ENCODE measurements around the gene PIK3R3.

The PIK3R3 gene

GRCh38 chr1:46030074-46030870, 102.2 kb downstream of the PIK3R3 start:
- no peak for DNase-seq (ENCODE audit: low read depth)
- no peak for TF ChIP-seq CTCF (IDR thresholded peaks at IDR 0.05; ENCODE audit: low read depth, low read length, missing control alignments)

GRCh38 chr1:46027788-46028573, 104.4 kb downstream of the PIK3R3 start:
- no peak overlapping the region for H3K4me3 ChIP-seq (ENCODE audit: low read depth, low read length)
- no peak for TF ChIP-seq CTCF (IDR thresholded peaks at IDR 0.05; ENCODE audit: low read depth, low read length, missing control alignments)
- no peak for DNase-seq (ENCODE audit: low read depth)

More at GRCh38 chr1:46030074-46030870, 102.2 kb downstream of the PIK3R3 start:
- no peak overlapping the region for H3K4me3 ChIP-seq (ENCODE audit: low read depth, low read length)

GRCh38 chr1:46026531-46026930, 105.9 kb downstream of the PIK3R3 start:
- DNase-seq (ENCODE audit: low read depth) = no peak
- H3K4me3 ChIP-seq (ENCODE audit: low read depth, low read length) = no peak overlapping the region
- TF ChIP-seq CTCF (IDR thresholded peaks at IDR 0.05; ENCODE audit: low read depth, low read length, missing control alignments) = no peak

GRCh38 chr1:46021046-46021996, 111.1 kb downstream of the PIK3R3 start:
- no peak for TF ChIP-seq CTCF (IDR thresholded peaks at IDR 0.05; ENCODE audit: low read depth, low read length, missing control alignments)
- no peak overlapping the region for H3K4me3 ChIP-seq (ENCODE audit: low read depth, low read length)
- no peak for DNase-seq (ENCODE audit: low read depth)

- TF ChIP-seq CTCF (IDR thresholded peaks at IDR 0.05; ENCODE audit: low read depth, low read length, missing control alignments) = no peak
- H3K4me3 ChIP-seq (ENCODE audit: low read depth, low read length) = no peak overlapping the region
- DNase-seq (ENCODE audit: low read depth) = no peak
Observed at GRCh38 chr1:46020010-46020409, 112.4 kb downstream of the PIK3R3 start.

- H3K4me3 ChIP-seq (ENCODE audit: low read depth, low read length) = no peak overlapping the region
- TF ChIP-seq CTCF (IDR thresholded peaks at IDR 0.05; ENCODE audit: low read depth, low read length, missing control alignments) = no peak
- DNase-seq (ENCODE audit: low read depth) = no peak
Observed at GRCh38 chr1:46019348-46019747, 113.1 kb downstream of the PIK3R3 start.

Measured in GM12864 (cell line).